ENCODE results near the gene ERO1B. TPM values are rescaled to one million over a fixed set of nuclear protein-coding genes. Genes with fewer than 3 reads are reported as not detected.

The ERO1B gene
- total and polyA plus RNA-seq, 2 of the 4 experiments (the other 2 are of a cell fraction), result 0.54 to 0.60 TPM

- no peaks in the 10 kb centered on the region for H4K20me1 ChIP-seq (ENCODE audit: insufficient read depth, low read length)
- no peaks in the 10 kb centered on the region for H3K36me3 ChIP-seq (ENCODE audit: control insufficient read depth, insufficient read depth, low read length)
- no peak overlapping the region for H2AK5ac ChIP-seq (ENCODE audit: low read depth, low read length)
- no peak overlapping the region for H4K91ac ChIP-seq (ENCODE audit: insufficient read depth, low read depth, low read length)
- DNase-seq (no peak), ATAC-seq (ENCODE audit: low read depth) (no peak)
- H3K56ac ChIP-seq (ENCODE audit: extremely low read depth, insufficient read depth, low read length), result no peak overlapping the region
- no peaks in the 10 kb centered on the region for H3K9me3 ChIP-seq (ENCODE audit: control insufficient read depth, insufficient read depth, low read length)
- H3K4ac ChIP-seq (ENCODE audit: low read depth, low read length), result no peak overlapping the region
- intact Hi-C loops (cut with micrococcal nuclease), result no loop called here
- H3K79me1 ChIP-seq (ENCODE audit: low read depth in 1 of 2, low read length in 2 of 2), result no peaks in the 10 kb centered on the region
- H3K4me1 ChIP-seq (ENCODE audit: control insufficient read depth, insufficient read depth, low read length), result no peaks in the 10 kb centered on the region
- H3K9me1 ChIP-seq (ENCODE audit: insufficient read depth, low read length), result no peaks in the 10 kb centered on the region
- no TSS peak for BruUV-seq (replicated peaks)
- no peak overlapping the region for H3K4me2 ChIP-seq (ENCODE audit: low read depth, low read length)
- TF ChIP-seq SMC3 (IDR thresholded peaks at IDR 0.05; ENCODE audit: low read depth, low read length) (no peak), MXI1 (IDR thresholded peaks at IDR 0.05; ENCODE audit: borderline replicate concordance, low read depth, low read length) (no peak), FOS (IDR thresholded peaks at IDR 0.05; ENCODE audit: low read depth, low read length) (no peak), BHLHE40 (IDR thresholded peaks at IDR 0.05; ENCODE audit: low read depth, low read length) (no peak), CTCF (conservative IDR thresholded peaks at IDR 0.05; ENCODE audit: low read depth, low read length) (no peak), POLR2A (IDR thresholded peaks at IDR 0.05; ENCODE audit: low read depth, low read length) (no peak), NFE2L2 (IDR thresholded peaks at IDR 0.05; ENCODE audit: low read depth, low read length) (no peak)
- TF ChIP-seq, protein P1, sequence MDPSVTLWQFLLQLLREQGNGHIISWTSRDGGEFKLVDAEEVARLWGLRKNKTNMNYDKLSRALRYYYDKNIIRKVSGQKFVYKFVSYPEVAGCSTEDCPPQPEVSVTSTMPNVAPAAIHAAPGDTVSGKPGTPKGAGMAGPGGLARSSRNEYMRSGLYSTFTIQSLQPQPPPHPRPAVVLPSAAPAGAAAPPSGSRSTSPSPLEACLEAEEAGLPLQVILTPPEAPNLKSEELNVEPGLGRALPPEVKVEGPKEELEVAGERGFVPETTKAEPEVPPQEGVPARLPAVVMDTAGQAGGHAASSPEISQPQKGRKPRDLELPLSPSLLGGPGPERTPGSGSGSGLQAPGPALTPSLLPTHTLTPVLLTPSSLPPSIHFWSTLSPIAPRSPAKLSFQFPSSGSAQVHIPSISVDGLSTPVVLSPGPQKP (IDR thresholded peaks at IDR 0.05; ENCODE audit: borderline replicate concordance, low read depth, low read length), result no peak
- no peak overlapping the region for H4K5ac ChIP-seq (ENCODE audit: low read depth, low read length)
- H2BK20ac ChIP-seq (ENCODE audit: low read depth, low read length), result no peak overlapping the region
- no peak overlapping the region for H3K14ac ChIP-seq (replicated peaks; ENCODE audit: low read depth, low read length)
- dilution Hi-C loops (cut with HindIII; ENCODE audit: low sequenced_read_pairs, unreplicated experiment), result no loop called here
- H4K8ac ChIP-seq (ENCODE audit: low read depth in 2 of 2, low read length in 2 of 2), result no peak overlapping the region
- no peak overlapping the region for H2AK9ac ChIP-seq (replicated peaks; ENCODE audit: low read depth, low read length, poor library complexity)
- H2BK5ac ChIP-seq (ENCODE audit: low read depth, low read length, poor library complexity, severe bottlenecking), result no peak overlapping the region
- H2BK15ac ChIP-seq (ENCODE audit: low read depth, low read length), result no peak overlapping the region
- H3K27ac ChIP-seq (ENCODE audit: insufficient read depth, low read length), result no peak overlapping the region
- in situ Hi-C loops (cut with MboI; ENCODE audit: low sequenced_read_pairs), result no loop called here
- no peaks in the 10 kb centered on the region for H3K27me3 ChIP-seq (ENCODE audit: control insufficient read depth, insufficient read depth, low read length)
- no peak overlapping the region for H3K9ac ChIP-seq (ENCODE audit: low read depth, low read length)
- no peak overlapping the region for H3K23ac ChIP-seq (ENCODE audit: low read depth, low read length)
- H2AFZ ChIP-seq (replicated peaks; ENCODE audit: low read length, poor library complexity), result no peak overlapping the region
- no peak overlapping the region for H3K4me3 ChIP-seq (ENCODE audit: insufficient read depth, low read depth, low read length)
- ChIA-PET POLR2A (ENCODE audit: unreplicated experiment) (no interaction called here), CTCF (no interaction called here)
- no peak overlapping the region for H3K18ac ChIP-seq (ENCODE audit: low read depth, low read length)
- H2BK120ac ChIP-seq (ENCODE audit: low read depth, low read length), result no peak overlapping the region
These were observed 24.5 kb downstream of the ERO1B start for GRCh38 chr1:236257216-236257615.
